Endothelial cell of umbilical vein (primary cell): Measurements from ENCODE around the gene UBE3A. TPM values are rescaled to one million over a fixed set of nuclear protein-coding genes. Genes with fewer than 3 reads are reported as not detected.

ENCODE experiments used
- BruUV-seq: library from RNA; stranded (reverse); fragments of 400-500 nt; replicated peaks from 2 replicates; lab custom pipeline; 2021; lab: Mats Ljungman, UMichigan
- CTCF ChIA-PET: fragments of 300-600, 350-600 bp; sonication (Branson Sonifier 250); formaldehyde crosslinking; loops from one replicate; lab custom pipeline; 2021; ENCODE audit warnings: antibody characterized with exemption, inconsistent platforms; lab: Charles Lee
- POLR2A ChIA-PET: fragments of 300-600, 350-600 bp; sonication (Branson Sonifier 250); formaldehyde crosslinking; loops from one replicate; lab custom pipeline; 2021; ENCODE audit warnings: antibody characterized with exemption, inconsistent platforms; lab: Charles Lee
- DNase-seq: peaks from one replicate; pipeline ENCODE4 v3.0.0-alpha.2; 2011; ENCODE audit warnings: low read depth, low spot score
- FAIRE-seq: peaks from 2 replicates; lab custom pipeline; 2011; peaks lifted over from hg19 to GRCh38; lab: Jason Lieb, UNC
- H2AFZ ChIP-seq: 2 replicates; pipeline ENCODE4 v1.6.0; 2012; ENCODE audit warnings: low read depth, low read length, control low read depth, inconsistent platforms
- H3K27ac ChIP-seq: 2 replicates; pipeline ENCODE4 v1.5.1; 2011; ENCODE audit warnings: low read depth, mild to moderate bottlenecking, control low read depth, low read length, moderate library complexity; ENCODE audit not compliant: insufficient read depth
- H3K27me3 ChIP-seq, 2 experiments: 2 replicates each; pipeline versions ENCODE4 v1.6.0 to v1.6.1; 2011; ENCODE audit warnings: low read length in 2 of 2, mixed read lengths in 1 of 2; ENCODE audit not compliant: control insufficient read depth in 2 of 2, insufficient read depth in 2 of 2
- H3K36me3 ChIP-seq, 2 experiments: 2 replicates in 1 of 2; 3 replicates in 1 of 2; pipeline ENCODE4 v1.5.1; 2011; ENCODE audit warnings: low read length in 2 of 2, mild to moderate bottlenecking in 1 of 2, moderate library complexity in 1 of 2; ENCODE audit not compliant: control insufficient read depth in 2 of 2, insufficient read depth in 2 of 2; ENCODE audit errors: extremely low read depth in 1 of 2
- H3K4me1 ChIP-seq: 3 replicates; pipeline ENCODE4 v1.5.1; 2011; ENCODE audit warnings: mild to moderate bottlenecking, low read length; ENCODE audit not compliant: control insufficient read depth, insufficient read depth; ENCODE audit errors: extremely low read depth
- H3K4me2 ChIP-seq: 2 replicates; pipeline ENCODE4 v1.6.1; 2011; ENCODE audit warnings: low read length, control low read depth, mixed read lengths; ENCODE audit not compliant: insufficient read depth
- H3K4me3 ChIP-seq, 3 experiments: fragments of 200-600 bp in 1 of 3; sonication (generic), shearing (Covaris generic) in 1 of 3; replicated peaks in 1 of 3; 2 replicates each; pipeline ENCODE4 v1.5.1; 2011 to 2016; ENCODE audit warnings: control low read depth in 3 of 3, low read length in 3 of 3, mild to moderate bottlenecking in 2 of 3, inconsistent platforms in 1 of 3, low read depth in 1 of 3, moderate library complexity in 1 of 3; ENCODE audit not compliant: insufficient read depth in 1 of 3
- H3K79me2 ChIP-seq: 2 replicates; pipeline ENCODE4 v1.6.0; 2012; ENCODE audit warnings: low read length, inconsistent platforms; ENCODE audit not compliant: control insufficient read depth, insufficient read depth
- H3K9ac ChIP-seq: replicated peaks from 2 replicates; pipeline ENCODE3; 2011; ENCODE audit warnings: low read length, control low read depth; ENCODE audit not compliant: insufficient read depth; ENCODE audit errors: extremely low read depth
- H3K9me1 ChIP-seq: replicated peaks from 3 replicates; pipeline ENCODE4 v1.6.0; 2011; ENCODE audit warnings: mild to moderate bottlenecking, low read length; ENCODE audit not compliant: control insufficient read depth, insufficient read depth; ENCODE audit errors: extremely low read depth
- H3K9me3 ChIP-seq: replicated peaks from 2 replicates; pipeline ENCODE4 v1.5.1; 2012; ENCODE audit warnings: low read length, inconsistent platforms; ENCODE audit not compliant: control insufficient read depth, insufficient read depth
- H4K20me1 ChIP-seq: replicated peaks from 2 replicates; pipeline ENCODE3; 2011; ENCODE audit warnings: mild to moderate bottlenecking, low read length; ENCODE audit not compliant: control insufficient read depth, insufficient read depth; ENCODE audit errors: extremely low read depth
- CTCF ChIP-seq, 2 donors: IDR thresholded peaks; 1 replicate in 1 of 2; 2 replicates in 1 of 2; pipeline ENCODE4 v1.5.1; 2011; ENCODE audit warnings: low read length in 2 of 2, mild to moderate bottlenecking in 2 of 2, moderate library complexity in 2 of 2, control low read depth in 1 of 2, inconsistent platforms in 1 of 2, low read depth in 1 of 2; ENCODE audit not compliant: insufficient read depth in 1 of 2; ENCODE audit errors: extremely low read depth in 1 of 2
- FOS ChIP-seq: IDR thresholded peaks from 2 replicates; pipeline ENCODE4 v1.6.1; 2011; ENCODE audit warnings: mild to moderate bottlenecking, low read length, moderate library complexity, borderline replicate concordance; ENCODE audit not compliant: insufficient read depth
- GATA2 ChIP-seq: IDR thresholded peaks from 2 replicates; pipeline ENCODE4 v1.7.0; 2011; ENCODE audit warnings: low read depth, mild to moderate bottlenecking, moderate library complexity, mixed read lengths, low read length; ENCODE audit not compliant: insufficient read length, insufficient read depth
- JUN ChIP-seq: IDR thresholded peaks from 2 replicates; pipeline ENCODE4 v1.6.1; 2011; ENCODE audit warnings: borderline replicate concordance, low read depth; ENCODE audit not compliant: insufficient read length, insufficient read depth
- MAX ChIP-seq: IDR thresholded peaks from 2 replicates; pipeline ENCODE4 v1.6.1; 2011; ENCODE audit not compliant: insufficient read depth, insufficient read length
- MYC ChIP-seq: IDR thresholded peaks from one replicate; pipeline ENCODE4 v1.6.1; 2011; ENCODE audit warnings: mild to moderate bottlenecking, low read depth, low read length
- POLR2A ChIP-seq: IDR thresholded peaks from 2 replicates; pipeline ENCODE4 v1.6.1; 2012; ENCODE audit warnings: low read depth, mild to moderate bottlenecking, control low read depth, low read length
- POLR2AphosphoS5 ChIP-seq: IDR thresholded peaks from 2 replicates; pipeline ENCODE4 v1.6.1; 2012; ENCODE audit warnings: low read depth, mild to moderate bottlenecking, control low read depth, low read length, moderate library complexity; ENCODE audit not compliant: insufficient read depth
- dilution Hi-C: fragments of 300-500 bp; cut with MboI; formaldehyde crosslinking; loops from one replicate; pipeline ENCODE4 v1.15.0; 2019; ENCODE audit warnings: low sequenced_read_pairs; ENCODE audit not compliant: extremely low pct_ligation_motif_present
- intact Hi-C: fragments of 100-400 bp; cut with micrococcal nuclease; formaldehyde crosslinking; loops from one replicate; pipeline ENCODE4 v1.10.0; 2022
- polyA plus RNA-seq, 4 experiments: library from polyadenylated mRNA; depleted of rRNA in 3 of 4; stranded (reverse) in 3 of 4; unstranded in 1 of 4; fragments of >200 nt; gene quantifications; 2 replicates each; pipeline versions ENCODE4 v1.2.1 to v1.2.3, GENCODE V29; 2011 to 2012; ENCODE audit warnings: missing spikeins in 1 of 4
- total RNA-seq: library from RNA; stranded (reverse); gene quantifications from 2 replicates; pipeline ENCODE4 v1.2.3, GENCODE V29; 2021

The UBE3A gene
- total and polyA plus RNA-seq, 2 donors (not counting 3 experiments of a cell fraction or from before 2014, with no cell fraction given): 8.5 to 69.3 TPM

GRCh38 chr15:25468611-25469010 is 29.8 kb upstream of the UBE3A start:
- Histone ChIP-seq H3K4me3 (no peak overlapping the region), H3K4me2 (no peak overlapping the region), H3K79me2 (no peaks in the 10 kb centered on the region), H3K4me1 (no peaks in the 10 kb centered on the region), H4K20me1 (no peaks in the 10 kb centered on the region), H3K27ac (no peak overlapping the region), H3K36me3 (no peaks in the 10 kb centered on the region), H3K9me3 (no peaks in the 10 kb centered on the region), H3K27me3 (no peaks in the 10 kb centered on the region), H3K9me1 (no peaks in the 10 kb centered on the region), H3K9ac (no peak overlapping the region), H2AFZ (no peak overlapping the region)
- ChIA-PET CTCF (no interaction called here), POLR2A (no interaction called here)
- no TSS peak for BruUV-seq
- dilution Hi-C loops: no loop called here
- intact Hi-C loops: no loop called here
- FAIRE-seq (no peak), DNase-seq (no peak)
- TF ChIP-seq POLR2AphosphoS5 (no peak), CTCF (IDR thresholded peaks at IDR 0.05; ENCODE audit: extremely low read depth in 1 of 2, insufficient read depth in 1 of 2, low read depth in 1 of 2, low read length in 2 of 2) (no peak), MYC (no peak), JUN (no peak), MAX (no peak), GATA2 (no peak), POLR2A (no peak), FOS (no peak)
